NCI-H2107 treated with DMSO at 0.1 percent for 48 hours (cell line): ENCODE results near the gene TBC1D4.
"Not testable (repeated sequence)": the region's sequence is repeated elsewhere in the genome, so short reads cannot be mapped to it uniquely, and the experiment has no call there.

Experiments
- DNase-seq: peaks from one replicate; lab custom pipeline; 2025; ENCODE audit not compliant: unreplicated experiment; lab: John Stamatoyannopoulos, UW

The TBC1D4 gene

DNA sequence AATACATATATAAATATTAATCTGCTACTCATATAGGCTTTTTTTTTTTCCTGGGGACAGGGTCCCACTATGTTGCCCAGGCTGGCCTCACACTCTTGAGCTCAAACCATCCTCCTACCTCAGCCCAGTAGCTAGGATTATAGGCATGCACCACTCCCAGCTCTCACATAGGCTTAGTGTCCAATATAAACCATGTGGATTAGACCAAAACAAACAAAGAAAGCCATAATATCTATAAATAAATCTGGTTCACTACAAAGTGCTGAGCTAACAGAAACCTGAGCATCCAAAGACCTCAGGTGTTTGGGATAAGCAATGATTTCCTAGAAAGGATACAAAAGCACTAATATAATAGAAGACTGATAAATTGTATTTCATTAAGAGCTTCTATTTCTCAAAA lies 26.0 kb downstream of the TBC1D4 start:
- DNase-seq: no peak

DNA sequence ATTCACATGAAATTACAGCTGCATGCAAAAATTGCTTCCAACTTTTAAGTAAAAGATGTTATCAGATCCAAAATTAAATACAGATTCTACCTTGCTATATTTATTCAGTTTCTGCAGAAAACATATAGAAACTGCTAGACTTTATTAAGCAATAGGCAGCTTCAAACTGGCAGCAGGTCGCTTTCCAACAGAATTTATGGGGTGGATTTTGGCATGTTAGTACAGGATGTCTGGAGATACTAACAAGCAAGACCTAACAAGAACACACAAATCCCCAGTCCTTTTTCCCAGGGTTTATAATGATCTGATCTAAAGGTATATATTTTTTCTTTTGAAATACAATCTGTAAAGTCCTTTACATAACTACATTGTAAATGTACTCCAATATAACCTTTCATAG lies 27.5 kb downstream of the TBC1D4 start:
- no peak for DNase-seq

DNA sequence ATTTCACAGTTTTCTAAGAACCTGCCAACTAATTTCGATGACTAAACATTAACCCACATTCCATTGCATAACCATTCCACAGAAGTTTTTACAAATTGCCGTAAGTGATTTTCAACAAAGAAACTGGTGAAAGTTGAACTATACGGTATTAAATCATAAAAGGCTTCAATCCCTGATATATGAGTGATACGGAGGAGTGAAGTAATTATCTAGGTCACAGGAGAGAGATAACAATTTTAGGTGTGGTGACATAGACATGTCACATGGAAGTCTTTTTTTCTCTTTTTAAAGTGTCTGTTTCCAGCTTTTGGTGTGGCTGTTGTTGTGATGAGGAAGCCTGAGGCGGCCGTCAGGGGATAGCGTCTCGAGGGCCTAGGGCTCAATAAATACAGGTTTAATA lies 29.4 kb downstream of the TBC1D4 start:
- no peak for DNase-seq

DNA sequence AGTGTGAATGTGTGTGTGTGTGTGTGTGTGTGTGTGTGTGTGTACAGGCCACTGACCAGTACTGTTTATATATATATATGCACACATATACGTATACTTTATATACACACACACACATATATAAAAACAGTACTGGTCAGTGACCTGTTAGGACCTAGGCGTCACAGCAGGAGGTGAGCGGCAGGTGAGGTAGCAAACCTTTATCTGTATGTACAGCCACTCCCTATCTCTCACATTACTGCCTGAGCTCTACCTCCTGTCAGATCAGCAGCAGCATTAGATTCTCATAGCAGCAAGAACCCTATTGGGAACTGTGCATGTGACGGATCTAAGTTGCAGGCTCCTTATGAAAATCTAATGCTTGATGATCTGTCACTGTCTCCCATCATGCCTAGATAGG lies 34.5 kb downstream of the TBC1D4 start:
- DNase-seq: no peak

DNA sequence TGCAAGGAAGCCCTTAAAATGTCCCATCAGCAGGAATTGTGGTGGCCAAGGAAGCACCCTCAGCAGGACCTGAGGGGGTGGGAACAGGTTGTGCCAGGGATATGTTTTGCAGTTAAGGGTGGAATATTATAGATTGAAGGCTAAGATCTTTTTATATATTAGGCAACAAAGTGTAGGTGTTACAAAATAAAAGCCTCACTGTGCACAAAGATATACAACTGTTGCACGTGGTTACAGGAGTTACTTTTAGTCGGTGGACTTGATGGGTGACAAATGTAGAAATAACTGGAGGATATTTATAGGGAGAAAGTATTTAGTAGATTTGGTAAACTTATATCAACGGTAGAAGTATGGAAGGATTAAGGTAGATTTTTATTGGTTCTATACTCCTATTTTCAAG lies 35.1 kb downstream of the TBC1D4 start:
- DNase-seq: no peak

DNA sequence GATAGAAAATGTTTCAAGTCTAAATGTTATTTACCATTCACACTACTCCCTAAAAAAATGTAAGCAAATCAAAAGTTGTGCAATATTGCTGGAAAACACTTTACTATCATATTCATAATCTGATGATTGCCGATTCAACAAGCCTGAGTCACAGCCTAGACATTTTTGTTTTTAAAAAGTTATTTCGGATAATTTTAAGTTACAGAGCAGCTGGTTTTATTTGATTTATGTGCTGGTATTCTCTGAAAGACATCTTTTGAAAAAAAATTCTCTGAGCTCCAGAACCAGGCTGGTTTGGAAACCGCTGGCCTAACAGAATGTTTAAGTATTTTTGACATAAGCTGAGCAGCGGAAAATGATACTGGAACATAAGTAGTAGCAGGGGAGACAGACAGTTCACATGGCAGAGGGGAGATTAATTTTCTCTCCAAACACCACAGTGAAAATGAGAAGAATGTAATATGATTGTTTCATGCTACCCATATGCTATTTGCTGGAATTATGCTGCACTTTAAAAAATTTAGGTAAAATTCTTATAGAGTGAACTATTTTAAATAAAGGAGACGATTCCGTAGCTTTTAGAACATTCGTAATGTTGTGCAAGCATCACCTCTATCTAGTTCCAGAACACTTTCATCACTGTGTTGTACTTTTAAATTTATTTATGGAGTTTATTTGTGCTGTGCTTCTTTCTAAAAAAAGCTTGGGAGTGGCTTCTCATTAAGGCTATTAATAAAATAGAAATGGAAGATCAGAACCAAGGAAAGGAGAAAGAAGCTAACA lies 36.1 kb downstream of the TBC1D4 start:
- no peak for DNase-seq

DNA sequence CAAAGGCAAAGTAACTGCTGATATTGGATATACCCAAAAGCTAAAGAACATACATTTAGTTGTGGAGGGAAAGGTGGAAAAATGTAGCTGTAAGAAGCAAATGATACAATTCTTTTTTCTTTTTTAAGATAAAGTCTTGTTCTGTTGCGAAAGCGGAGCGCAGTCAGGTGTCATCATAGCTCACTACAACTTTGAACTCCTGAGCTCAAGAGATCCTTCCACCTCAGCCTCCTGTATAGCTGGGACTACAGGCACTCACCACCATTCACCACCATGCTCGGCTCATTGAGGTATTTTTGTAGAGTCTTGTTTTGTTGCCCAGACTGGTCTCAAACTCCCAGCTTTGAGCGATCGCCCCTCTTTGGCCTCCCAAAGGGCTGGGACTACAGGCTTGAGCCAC lies 38.0 kb downstream of the TBC1D4 start:
- no peak for DNase-seq

DNA sequence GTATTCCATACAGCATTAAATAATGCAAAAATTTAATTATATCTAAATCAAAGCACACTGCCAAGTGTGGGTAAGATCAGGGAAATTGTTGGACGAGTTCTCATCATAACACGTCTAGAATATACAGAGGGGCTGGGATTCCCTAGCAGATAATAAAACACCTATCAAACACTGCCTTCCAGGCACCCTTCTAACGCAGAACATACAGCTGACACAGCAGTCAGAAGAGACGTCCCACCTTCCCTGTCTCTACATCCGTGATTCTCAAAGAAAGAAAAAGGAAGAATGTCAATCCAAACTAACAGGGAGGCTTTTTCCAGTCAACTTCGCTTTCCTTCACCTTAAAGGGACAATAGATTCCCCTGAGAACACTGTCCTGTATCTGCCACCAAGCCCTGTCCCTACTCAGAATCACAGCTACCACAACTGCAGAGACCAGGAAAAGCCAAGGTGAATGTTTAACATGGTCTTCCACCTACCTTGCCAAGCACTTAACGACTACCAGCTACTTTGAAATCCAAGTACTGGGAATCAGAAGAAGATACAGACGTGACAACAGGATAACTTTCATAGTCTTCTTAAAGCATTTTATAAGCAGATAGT lies 38.5 kb downstream of the TBC1D4 start:
- no peak for DNase-seq

DNA sequence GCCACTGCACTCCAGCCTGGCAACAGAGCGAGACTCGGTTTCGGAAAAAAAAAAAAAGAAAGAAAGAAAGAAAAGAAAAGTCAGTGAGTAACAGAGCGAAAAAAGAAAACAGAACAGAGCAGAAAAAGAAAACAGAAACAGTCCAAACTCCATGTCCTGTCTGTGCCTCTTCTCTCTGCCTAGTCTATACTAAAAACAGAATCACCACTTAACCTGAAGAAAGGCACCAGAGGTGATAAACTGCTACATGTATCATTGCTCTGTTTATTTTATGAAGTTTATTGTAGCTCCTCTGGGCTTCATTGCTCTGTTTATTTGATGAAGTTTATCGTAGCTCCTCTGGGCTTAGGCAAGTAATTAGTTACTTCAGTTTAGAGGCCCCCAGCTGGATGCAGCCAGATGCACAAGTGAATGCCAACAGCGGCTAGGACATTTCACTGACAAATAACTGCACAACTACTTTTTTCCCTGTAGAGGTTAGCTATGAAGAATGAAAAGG lies 39.2 kb downstream of the TBC1D4 start:
- no peak for DNase-seq

DNA sequence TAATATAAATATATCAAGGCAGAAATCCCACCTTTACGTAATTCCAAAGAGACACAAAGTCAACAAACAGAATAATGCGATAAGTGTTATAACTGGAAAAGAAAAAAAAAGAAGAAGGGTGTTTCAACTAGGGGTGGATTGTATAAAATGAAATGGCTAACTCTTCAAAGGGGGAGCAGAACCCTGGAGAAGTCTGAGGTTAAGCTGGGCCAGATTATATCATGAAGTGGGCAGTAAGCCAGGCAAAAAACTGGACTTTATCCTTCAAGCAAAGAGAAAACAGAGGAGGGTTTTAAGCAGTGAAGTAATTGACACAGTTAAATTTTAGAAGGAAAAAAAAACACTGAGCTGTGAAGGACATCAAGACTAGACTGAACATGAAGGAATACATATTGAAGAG lies 41.9 kb downstream of the TBC1D4 start:
- DNase-seq: no peak

DNA sequence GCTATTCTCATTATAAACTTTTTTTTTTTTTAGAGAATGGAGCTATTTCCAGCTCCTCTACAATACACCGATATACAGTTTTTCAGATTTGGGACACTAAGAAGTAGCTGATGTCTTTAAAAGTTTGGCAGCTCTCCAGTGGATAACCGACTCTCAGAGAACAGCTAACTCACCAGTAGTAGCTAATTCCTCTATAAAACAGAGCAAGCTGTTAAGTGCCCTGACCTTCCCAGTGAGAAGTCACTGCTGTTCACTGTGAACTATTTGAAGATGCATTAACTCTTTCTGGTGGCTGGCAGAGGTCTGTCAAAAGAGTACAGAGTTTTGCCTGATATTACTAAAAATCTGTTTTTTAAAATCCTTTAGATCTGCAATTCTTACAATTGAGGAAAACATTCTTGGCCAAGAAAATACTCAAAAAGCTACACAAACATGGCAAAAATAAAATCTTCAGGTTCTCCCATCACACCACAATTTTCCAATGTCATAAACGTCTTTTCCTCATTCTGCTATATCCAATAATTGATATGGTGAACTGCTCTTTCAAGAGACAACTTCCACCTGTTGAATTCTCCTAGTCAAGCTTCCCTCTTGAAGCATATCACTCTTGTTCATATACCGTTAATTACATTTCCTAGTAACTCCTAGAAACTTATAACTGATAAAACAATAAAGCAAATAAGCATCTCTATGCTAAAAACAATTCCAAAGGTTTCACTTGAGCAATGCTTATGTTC lies 44.2 kb downstream of the TBC1D4 start:
- no peak for DNase-seq

DNA sequence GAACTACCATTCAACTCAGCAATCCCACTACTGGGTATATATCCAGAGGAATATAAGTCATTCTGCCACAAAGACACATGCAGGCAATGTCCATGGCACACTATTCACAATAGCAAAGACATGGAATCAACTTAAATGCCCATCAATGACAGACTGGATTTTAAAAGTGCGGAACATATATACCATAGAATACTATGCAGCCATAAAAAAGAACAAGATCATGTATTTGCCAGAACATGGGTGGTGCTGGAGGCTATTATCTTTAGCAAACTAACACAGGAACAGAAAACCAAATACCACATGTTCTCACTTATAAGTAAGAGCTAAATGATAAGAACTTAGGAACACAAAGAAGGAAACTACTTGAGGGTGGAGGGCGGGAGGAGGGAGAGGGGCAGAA lies 47.8 kb downstream of the TBC1D4 start:
- not testable (repeated sequence) for DNase-seq

DNA sequence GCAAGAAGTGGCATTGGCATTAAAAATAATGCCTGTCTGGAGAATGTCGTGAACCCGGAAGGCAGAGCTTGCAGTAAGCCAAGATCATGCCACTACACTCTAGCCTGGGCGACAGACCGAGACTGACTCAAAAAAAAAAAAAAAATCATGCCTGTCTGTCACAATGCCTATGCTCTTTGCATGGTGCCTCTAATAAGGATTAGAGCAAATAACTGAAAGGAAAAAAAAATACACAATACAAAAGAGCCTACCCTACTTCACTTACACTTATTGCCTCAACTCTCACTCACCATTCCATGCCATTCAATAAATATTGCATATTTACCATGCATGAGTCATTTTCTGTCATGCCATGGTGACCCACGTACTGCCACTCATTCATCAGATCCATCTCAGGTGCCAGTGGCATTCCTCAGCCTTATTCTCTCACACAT lies 49.1 kb downstream of the TBC1D4 start:
- no peak for DNase-seq

DNA sequence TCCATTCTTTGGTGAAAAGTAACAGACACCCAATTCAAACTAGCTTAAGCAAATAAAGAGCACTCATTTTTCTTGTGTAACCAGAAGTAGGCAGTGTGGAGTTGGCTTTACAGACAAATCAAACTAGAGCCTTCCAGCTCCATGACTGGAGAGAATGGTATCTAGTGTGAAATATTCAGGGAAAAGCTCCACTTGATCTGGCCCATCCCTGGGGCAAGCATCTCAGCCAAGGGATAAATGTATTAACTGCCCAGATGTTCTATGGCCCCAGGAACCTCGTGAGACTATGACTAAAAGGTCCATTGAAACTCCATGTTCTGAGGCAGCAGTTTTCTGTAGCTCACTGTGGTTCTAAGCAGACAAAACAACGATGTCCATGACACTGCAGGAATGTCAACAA lies 49.9 kb downstream of the TBC1D4 start:
- no peak for DNase-seq

DNA sequence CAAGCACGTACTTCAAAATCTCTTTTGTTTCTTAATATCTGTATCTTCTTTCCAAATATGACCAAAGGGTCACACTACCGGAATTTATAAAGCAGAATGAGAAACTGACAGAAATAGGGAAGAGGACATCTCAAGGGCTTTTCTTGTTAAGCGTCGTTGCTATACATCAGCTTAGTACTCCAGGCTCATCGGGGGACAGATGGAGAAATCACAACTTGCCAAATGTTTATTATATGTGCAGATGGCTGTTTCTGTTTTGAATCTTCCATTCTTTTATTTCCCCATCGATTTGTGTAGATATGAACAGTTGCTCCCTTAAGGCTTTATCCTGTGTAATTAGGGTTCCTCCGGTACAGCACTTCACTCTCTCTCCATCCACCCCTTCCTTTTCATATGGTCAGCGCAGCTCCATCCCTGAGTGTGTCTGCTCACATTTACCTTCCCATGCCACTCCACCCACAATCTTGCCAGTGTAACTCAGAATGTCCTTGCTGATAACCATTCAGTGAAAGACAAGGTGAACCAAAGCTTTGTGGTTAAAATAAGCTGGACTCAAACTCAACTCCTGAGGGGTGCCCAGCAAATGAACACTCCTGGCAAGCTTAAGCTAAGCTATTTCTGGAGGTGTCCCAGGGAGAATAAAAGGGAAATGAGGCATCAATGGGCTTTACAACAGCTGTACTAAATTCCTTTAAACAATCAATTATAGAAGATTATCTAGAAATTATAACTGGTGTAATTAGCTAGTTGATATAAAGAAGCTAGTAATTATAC lies 51.3 kb downstream of the TBC1D4 start:
- no peak for DNase-seq

DNA sequence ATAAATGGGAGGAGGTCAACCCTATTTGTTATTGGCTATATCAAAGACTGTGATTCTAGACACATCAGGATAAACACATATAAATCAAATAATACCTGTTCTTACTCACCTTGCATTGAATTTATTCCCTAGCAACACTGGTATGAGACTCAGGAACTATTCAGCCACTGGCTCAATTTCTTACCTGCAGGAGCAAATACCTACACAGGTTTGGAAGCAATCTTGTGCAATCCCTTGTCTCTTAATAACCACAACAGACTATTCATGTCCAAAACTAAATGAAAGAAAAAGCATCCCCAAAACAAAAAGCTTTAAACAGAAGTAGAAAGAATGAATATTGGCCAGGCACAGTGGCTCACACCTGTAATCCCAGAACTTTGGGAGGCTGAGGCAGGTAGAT lies 55.5 kb downstream of the TBC1D4 start:
- DNase-seq: no peak

DNA sequence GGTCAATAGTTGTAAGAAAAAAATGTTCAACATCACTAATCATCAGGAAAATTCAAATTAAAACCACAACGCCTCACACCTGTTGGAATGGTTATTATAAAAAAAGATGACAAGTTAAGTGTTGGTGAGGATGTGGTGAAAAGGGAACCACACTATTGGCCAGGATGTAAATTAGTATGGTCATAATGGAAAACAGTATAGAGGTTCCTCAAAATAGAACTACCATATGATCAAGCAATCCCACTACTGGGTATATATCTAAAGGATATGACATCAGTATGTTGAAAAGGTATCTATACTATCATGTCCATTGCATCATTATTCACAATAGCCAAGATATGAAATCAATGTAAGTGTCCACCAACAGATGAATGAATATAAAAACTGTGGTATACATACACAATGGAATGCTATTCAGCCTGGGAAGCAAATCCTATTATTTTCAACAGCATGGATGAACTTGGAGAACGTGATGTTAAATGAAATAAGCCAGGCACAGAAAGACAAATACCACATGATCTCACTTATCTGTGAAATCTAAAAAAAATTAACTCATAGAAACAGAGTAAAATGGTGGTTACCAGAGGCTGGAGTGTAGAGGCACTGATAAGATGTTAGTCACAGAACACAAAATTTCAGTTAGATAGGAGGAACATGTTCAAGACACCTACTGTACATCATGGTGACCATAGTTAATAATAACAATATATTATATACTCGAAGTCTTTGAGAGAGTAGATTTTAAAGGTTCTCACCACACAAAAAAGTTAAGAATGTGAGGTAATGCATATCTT lies 56.6 kb downstream of the TBC1D4 start:
- no peak for DNase-seq

DNA sequence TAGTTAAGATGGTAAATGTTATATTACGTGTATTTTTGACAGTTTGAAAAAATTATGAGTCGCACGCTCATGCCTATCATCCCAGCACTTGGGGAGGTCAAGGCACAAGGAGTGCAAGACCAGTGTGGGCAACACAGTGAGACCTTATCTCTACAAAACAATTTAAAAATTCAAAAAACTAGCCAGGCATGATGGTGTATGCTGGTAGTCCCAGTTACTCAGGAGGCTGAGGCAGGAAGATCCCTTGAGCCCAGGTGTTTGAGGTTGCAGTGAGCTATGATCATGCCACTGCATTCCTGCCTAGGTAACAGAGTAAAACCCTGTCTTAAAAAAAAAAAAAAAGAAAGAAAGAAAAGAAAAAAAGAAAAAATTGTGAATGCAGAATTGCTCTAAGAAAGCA lies 58.0 kb downstream of the TBC1D4 start:
- no peak for DNase-seq

DNA sequence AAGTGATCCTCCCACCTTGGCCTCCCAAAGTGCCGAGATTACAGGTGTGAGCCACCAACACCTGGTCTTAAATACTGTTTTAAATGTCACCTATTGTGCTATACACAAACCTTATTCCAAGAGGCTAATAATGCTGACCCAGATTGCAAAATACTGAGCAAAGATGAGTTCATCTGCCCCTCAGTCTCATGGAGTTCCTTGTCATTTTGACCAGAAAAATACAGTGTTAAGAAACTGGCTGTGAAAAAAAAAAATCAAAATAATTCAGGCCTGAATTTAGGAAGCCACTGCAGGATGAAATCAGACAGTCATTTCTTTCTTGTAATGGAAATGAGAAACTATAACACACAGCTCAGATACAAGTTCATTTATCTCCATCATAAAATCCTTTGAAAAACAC lies 59.9 kb downstream of the TBC1D4 start:
- DNase-seq: no peak

DNA sequence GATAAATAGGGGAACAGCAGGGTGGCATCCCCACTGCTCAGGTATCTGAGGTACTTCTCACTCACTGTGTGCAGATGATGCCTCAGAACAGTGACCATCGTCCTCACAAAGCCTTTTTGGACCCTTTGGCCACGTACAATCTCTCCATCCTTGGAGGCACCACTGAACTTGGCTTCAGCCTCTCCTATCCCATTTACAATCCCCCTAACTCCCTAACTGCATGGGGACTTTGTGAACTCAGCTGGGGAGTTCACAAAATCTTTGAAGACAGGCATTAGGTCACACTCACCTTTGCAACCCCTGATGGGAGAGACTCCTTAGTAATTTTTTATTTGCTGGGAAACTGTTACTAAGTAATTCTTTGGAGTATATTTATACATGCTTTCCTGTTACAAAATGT lies 60.8 kb downstream of the TBC1D4 start:
- no peak for DNase-seq

DNA sequence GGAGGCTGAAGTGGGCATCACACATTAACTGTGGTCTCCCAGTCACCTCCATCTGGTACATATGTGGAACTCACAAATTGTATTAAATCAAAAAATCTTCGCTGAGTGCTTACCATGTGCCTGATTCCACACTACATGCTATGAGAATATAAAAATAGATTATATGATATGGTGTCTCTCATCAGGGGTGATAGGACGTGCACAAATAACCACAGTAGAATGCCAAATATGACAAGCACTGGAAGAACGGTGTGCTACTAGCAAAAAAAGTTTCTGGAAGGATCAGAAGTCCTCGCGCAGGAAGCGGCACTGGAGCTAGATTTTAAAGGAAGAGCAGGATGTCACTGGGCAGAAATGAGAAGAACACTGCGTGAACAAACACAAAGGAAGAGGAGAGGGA lies 62.3 kb downstream of the TBC1D4 start:
- DNase-seq: no peak
